GF-D8 (cell line): ENCODE results near the gene ZSCAN4.
A peak's percentile ranks its signal among the peaks of the same experiment; 100 is the strongest.

Source experiments
- DNase-seq: peaks from one replicate; lab custom pipeline; 2025; lab: John Stamatoyannopoulos, UW

Gene ZSCAN4, protein sequence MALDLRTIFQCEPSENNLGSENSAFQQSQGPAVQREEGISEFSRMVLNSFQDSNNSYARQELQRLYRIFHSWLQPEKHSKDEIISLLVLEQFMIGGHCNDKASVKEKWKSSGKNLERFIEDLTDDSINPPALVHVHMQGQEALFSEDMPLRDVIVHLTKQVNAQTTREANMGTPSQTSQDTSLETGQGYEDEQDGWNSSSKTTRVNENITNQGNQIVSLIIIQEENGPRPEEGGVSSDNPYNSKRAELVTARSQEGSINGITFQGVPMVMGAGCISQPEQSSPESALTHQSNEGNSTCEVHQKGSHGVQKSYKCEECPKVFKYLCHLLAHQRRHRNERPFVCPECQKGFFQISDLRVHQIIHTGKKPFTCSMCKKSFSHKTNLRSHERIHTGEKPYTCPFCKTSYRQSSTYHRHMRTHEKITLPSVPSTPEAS

DNA sequence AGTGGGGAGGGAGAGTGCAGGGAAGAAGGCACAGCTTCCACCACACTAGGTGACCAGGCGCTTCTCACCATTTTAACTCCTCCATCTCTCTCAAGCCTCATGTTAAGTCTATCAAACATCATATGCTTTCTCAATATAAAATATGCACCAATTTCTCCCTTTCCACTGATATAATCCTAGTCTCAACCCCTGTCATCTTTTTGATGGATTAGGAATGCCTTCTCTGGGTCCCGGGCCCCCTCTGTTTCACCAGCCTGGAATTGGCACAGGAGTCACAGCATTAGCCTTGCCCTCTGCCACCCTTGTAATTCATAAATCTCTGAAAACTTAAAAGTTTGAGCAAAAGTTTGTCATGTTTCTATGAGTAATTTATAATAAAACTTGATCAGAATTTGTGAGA, at the start of gene ZSCAN4:
Gene ZSCAN4, plus strand, starts transcription at position 301 of the 400 bp plus-strand sequence. CDS start 7,211 bp downstream, outside the sequence.
- DNase-seq, result no peak

DNA sequence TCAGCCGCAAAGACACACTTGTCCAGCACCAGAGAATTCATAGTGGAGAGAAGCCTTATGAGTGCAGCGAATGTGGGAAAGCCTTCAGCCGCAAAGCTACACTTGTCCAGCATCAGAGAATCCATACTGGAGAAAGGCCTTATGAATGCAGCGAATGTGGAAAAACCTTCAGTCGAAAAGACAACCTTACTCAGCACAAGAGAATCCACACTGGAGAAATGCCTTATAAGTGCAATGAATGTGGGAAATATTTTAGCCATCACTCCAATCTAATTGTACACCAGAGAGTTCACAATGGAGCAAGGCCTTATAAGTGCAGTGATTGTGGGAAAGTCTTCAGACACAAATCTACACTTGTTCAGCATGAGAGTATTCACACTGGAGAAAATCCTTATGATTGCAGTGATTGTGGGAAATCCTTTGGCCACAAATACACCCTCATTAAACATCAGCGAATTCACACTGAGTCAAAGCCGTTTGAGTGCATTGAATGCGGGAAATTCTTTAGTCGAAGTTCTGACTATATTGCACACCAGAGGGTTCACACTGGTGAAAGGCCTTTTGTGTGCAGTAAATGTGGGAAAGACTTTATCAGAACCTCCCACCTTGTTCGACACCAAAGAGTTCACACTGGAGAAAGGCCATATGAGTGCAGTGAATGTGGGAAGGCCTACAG, 47.9 kb upstream of the ZSCAN4 start:
- no peak for DNase-seq

DNA sequence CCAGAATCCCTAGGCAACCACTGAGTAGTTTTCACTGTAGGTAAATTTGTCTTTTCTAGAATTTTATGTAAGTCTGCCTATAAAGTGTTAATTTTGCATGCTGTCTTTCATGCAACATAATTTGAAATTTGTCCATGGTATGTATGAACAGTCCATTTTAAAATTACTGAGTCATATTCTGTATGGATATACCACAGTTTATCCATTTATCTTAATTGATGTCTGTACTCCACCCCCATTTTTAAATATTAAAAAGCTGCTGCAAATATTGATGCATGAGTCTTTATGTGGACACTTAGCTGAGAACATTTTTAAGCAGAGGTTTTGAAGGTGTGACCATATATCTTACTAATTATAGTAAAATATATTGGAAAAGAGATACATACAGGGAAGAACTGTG, 45.6 kb upstream of the ZSCAN4 start:
- no peak for DNase-seq

DNA sequence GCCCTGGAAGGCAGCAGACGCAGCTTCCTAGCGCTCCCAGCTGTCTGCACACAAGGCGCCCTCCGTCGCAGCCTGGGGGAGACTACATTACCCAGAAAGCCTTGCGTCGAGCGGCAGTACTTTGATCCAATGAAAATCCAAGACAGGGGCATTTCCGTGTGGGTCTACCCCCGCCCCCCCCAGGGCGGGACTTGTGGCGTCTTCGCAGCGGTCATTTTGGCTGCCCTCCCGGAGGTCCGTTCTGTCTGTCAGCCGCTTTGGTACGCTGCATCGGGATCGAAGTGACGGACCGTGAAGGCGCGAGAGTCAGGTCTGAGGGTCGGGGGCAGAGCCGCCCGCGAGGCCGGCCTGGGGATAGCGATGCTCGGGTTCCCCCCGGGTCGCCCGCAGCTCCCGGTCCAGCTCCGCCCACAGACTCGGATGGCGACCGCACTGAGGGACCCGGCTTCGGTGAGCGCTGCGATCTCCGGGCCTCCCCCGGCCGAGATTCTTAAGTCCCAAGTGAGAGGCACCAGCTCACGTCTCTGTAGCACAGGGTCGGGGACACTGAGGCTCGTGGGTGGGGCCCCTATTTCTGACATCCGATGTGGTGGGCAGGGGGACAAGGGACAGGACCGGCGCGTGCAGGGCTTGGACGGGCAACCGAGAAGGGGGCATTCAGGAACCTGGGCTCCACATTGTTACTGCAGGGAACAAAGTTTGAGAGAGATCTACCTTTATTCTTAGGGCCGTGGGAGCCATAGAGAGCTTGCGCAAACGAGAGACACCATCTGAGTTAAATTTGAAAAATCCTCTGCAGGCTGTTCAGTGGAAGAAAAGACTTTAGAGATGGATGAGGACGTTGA, 35.5 kb upstream of the ZSCAN4 start, which contains the start of gene ZNF211:
Gene ZNF211, plus strand, starts transcription at position 182 of the 845 bp plus-strand sequence. Its CDS starts 179 bp downstream, at position 361.
- peak; percentile 62 for DNase-seq

DNA sequence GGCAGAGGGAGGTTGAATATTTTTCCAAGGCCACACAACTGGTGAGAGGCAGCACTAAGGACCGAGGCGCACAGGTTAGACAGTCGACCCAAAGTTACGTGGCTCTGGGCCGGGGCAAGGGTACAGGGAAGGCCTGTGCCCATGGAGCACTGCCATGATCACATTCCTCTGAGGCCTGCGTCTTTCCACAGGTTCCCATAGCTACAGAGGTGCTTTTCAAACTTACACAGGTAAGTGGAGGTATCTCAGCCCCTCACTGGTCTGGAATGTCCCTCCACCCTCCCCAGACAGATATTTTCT, 35.0 kb upstream of the ZSCAN4 start:
- no peak for DNase-seq

DNA sequence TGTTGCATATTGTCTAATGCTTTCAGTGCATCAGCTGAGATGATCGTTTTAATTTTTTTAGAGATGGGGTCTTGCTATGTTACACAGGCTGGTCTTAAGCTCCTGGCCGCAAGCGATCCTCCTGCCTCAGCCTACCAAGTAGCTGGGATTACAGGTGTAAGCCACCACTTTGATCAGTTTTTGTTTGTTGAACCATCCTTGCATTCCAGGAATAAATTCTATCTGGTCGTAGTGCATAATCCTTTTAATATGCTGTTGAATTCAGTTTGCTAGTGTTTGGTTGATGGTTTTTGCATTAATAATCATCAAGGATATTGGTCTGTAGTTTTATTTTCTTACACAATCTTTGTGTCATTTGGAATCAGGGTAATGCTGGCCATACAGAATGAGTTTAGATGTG, 31.4 kb upstream of the ZSCAN4 start:
- DNase-seq, result no peak

DNA sequence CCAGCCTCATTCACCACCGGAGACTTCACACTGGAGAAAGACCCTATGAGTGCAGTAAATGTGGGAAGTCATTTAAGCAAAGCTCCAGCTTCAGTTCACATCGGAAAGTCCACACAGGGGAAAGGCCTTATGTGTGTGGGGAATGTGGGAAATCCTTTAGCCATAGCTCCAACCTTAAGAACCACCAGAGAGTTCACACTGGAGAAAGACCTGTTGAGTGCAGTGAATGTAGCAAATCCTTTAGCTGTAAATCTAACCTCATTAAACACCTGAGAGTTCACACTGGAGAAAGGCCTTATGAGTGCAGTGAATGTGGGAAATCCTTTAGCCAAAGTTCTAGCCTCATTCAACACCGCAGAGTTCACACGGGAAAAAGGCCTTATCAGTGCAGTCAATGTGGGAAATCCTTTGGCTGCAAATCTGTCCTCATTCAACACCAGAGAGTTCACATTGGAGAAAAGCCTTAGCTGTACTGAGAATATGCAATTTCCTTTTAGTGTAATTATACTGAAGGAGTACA, 27.0 kb upstream of the ZSCAN4 start:
- DNase-seq, result no peak

DNA sequence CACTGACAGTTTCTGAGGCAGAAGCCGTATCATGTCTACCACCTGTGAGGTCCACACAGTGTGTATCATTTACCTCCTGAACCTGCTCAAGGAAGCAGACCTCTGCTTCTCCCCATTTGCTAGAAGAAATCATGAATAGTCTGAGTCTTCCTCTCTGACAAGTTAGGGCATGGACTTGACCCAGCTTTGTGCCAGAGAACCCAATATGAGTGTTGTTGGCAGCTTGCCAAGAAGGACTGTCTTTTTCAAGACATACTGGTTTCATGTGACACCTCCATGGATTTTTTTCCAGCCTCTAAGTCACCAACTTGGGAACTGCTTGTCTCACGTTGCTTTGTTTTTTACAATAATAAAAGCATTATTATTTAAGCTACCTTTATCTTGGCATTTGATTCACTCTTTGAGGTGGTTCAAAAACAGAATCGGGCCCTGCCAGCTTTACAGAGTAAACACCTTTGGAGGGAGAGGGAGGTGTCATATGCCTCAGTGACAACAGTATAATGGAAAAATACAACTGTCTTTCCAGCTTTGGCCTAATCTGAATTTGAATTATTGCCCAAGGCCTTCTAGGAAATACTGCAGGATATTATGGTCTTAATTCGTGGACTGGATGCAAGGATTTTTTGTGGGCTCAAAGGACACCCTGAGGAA, 26.2 kb upstream of the ZSCAN4 start:
- no peak for DNase-seq

DNA sequence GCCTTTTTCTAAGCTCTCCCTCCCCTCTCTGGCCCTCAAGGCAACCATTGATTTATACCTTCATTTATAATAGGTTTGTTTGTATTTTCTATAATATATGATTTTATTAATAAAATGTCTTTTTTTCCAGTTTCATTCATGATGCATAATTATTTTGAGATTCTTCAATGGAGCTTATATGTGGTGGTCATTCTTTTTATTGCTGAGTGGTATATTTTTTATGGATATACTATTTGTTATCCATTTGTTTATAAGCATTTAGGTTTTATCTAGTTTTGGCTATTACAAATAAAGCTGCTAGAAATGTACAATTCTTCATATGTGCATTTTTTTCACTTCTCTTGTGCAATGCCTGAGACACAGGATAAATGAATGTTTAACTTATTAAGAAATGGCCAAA, 25.0 kb upstream of the ZSCAN4 start:
- no peak for DNase-seq

DNA sequence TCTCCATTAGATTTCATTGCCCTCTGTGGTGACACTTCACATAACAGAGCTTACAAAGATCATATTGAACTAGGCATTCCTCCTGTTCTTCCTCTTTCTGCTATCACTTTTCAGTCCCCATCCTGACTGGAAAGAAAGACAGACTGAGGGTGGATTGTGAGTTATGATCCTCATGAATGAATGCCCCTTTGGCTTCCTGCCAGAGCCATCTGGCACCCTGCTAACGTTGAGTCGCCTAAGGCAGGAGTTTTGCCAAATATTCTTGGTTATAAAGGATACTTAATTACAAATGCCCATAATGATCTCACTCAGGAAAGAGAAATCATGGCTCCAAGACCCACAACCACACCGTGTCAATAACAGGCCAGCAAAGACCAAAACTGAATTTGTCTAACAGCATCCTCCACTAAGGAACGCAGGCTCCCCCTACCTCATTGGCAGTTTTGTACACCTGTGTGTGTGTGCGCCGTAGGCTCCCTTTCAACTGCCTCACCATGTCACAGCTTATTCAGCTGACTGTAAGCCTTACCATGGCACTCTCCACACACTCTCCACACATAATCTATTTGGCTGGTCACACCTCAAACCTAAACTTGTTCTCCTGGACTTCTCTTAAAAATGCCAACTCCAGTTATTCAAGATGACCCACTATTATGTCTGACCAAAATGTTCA, 20.3 kb upstream of the ZSCAN4 start:
- DNase-seq, result no peak

DNA sequence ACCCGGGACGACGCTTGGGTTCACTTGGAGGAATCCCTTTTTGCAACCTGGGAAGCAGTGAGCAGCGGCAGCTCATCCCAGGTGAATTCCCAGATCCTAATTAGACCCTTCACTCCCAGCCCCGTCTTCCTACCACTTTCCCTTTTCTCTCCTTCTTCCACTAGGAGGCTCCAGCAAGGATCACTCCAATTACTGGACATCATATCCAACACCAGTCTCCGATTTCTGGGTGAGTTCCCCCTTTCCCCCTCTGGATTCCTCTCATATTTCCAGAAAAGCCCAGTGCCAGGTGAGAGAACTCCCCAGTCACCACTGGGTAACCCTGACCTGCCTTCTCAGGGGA, 17.1 kb upstream of the ZSCAN4 start:
- DNase-seq, result no peak

DNA sequence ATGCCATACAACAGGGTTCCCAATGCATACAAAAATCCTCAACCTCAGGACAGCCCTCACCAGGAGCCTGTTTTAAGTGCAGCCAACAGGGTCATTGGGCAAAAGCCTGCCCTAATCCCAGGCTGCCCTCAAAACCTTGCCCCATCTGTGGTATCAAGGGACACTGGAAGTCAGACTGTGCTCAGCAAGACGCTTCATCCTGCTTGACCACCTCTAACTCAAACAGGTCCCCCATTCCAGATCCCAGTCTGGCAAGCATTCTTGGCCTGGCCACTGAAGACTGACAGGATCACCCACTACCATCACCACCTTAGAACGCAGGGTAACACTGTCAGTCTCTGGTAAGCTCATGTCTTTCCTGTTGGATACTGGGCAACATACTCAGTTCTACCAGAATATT, 15.0 kb upstream of the ZSCAN4 start:
- DNase-seq, result no peak

DNA sequence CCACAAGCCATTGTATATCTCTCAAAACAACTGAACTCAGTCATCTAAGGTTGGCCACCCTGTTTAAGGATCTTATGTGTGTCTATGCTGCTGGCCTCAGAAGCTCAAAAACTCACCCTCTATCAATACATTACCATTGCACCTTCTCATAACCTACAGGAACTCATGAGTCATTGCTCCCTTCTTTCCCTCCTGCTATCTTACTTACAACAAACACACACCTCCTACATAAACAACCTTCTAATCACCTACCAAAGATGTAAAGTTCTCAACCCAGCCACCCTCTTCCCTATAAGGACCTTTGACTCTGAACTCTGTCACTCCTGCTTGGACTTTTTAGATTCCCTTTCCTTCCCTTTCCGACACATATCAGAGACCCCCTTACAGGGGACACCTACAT, 13.3 kb upstream of the ZSCAN4 start:
- no peak for DNase-seq

DNA sequence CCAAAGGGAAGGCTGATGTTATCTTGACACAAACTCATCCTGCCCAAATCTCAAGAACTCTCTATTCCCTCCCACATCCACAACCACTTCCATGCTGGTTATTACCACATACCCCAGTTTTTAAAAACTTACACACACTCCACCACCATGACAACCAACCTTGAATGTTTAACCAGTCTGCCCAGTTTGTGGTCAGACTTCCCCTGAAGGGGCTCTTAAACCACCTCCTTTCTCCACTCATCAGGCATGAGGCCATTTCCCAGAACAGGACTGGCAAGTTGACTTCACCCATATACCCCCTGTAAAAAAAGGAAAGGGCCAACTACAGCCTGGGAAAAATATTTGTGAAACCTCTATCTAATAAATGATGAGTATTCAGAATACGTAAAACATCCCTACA, 12.4 kb upstream of the ZSCAN4 start:
- DNase-seq, result no peak

DNA sequence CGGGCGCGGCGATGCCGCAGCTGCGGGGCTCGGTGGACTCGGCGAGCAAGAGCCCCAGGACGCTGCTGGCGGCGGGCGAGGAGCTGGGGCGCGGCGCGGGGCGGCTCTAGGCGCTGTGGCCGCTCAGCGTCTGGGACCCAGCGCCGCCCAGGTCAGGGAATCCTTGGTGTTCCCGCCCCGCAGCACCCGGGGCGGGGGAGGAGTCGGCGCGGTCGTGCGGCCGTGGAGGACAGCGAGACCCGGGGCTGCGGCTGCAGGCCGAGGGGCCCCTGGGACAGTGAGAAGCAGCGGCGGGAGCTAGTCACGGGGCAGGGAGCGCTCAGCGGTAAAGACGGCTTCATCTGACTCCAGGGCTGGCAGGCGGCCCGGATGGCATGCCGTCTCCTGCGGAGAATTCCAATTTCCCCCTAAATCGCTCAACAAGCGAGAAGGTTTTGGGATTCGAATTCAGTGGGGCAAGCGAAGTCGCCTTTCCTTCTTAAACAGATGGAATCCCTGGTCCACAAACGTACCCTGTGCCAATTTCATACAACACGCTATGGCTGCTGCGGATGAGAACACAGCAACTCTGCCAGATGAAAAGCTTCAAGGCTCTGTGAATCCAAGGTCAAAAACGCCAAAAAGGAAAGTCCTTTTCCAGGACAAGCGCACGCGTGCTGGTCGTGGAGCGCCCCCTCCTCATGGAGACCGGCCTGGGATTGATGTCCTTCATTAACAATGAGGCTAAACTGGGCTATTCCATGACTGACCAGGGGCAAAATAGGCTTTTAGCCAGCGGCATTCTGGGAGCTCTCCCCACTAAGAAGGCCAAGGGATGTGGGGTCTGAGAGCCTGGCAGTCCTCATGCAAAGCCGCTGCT, 4.2 kb upstream of the ZSCAN4 start:
- DNase-seq, result no peak

DNA sequence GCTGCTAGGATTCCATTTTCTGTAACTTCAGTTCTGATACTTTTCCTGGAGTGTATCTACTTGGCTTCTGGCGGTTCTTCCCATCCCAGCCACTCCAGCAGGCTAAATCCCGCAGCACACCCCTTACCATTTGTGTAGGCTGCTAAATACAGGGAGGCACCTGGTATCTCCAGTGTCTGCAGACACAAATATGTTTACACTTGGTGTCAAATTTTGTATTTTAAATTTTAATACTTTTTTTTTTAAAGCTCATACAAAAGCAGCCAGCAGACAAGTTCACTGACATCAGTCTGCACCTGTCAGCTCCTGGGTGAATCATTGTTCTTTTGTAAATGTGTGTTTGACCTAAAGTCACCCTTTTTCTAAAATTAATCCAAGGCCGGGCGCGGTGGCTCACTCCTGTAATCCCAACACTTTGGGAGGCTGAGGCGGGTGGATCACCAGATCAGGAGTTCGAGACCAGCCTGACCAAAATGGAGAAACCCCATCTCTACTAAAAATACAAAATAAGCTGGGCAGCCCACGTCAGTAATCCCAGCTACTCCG, 3.4 kb upstream of the ZSCAN4 start:
- DNase-seq, result no peak

DNA sequence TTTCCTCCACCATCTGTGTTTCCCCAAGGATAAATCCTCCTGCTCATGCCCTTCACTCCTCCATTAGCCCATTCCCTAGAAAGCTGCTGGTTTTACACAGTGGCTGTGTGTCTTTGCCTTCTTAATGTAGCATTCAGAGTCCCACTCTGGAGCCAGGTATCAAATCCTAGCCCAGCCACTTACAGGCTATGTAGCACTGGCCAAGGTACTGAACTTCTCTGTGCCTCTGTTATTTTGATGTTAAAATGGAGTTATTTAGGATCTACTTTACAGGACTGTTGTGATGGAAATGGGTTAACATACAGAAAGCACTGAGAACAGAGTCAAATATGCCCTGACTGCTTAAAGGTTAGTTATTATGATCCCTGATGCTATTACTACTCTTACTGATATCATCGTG, 1.5 kb upstream of the ZSCAN4 start:
- DNase-seq, result no peak

DNA sequence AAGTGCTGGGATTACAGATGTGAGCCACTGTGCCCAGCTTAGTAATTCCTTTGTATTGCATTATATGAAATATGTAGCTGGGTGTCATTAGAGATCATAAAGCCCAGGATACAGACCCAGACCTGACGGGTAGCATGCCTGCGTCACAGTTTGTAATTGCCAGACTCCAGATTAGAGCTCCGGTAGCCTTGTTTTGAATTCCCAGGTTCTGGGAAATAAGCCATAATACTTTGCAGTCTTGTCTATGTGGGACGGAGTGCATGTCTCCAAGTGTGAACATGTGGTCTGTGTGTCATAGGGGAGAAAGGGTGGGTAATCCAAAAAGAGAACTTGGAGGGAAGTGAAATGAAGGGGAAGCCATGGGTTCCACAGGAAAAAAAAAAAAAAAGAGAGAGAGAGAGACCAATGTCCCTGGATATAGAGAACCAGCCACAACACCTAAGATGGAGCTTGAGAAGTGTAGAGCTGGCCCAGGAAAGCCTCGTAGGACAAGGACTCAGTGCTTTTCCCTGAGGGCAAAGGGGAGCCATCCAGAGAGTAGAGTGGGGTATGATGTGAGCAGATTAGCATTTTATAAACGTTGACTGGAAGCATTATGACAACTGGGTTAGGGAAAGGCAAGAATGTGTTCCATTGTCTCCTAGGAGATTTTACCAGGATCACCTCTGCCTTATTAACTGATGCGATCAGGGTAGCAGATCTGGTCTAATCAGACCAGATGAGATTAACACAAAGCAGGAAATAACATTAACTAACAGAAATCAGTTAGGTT, 2.6 kb downstream of the ZSCAN4 start:
- DNase-seq, result no peak

DNA sequence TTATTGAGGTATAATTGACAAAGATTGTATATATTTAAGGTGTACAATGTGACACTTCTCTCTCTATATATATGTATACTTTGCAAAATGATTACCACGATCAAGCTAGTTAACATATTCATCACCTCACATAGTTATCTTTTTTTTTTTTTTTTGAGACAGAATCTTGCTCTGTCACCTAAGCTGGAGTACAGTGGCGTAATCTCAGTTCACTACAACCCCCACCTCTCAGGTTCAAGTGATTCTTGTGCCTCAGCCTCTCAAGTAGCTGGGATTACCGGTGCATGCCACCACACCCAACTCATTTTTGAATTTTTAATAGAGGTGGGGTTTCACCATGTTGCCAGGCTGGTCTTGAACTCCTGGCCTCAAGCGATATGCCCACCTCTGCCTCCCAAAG, 3.7 kb downstream of the ZSCAN4 start:
- DNase-seq, result no peak
